NCI-H1092 treated with DMSO at 0.1 percent for 48 hours (cell line): ENCODE results near the gene TMEM8B.
"Not testable (repeated sequence)": the region's sequence is repeated elsewhere in the genome, so short reads cannot be mapped to it uniquely, and the experiment has no call there.

Experiments used
- DNase-seq: peaks from one replicate; lab custom pipeline; 2025; lab: John Stamatoyannopoulos, UW

TMEM8B gene

GRCh38 chr9:35864695-35865255 is 35.7 kb downstream of the TMEM8B start:
- no peak for DNase-seq

- no peak for DNase-seq
Measured at GRCh38 chr9:35867538-35867937, 38.5 kb downstream of the TMEM8B start.

- no peak for DNase-seq
Measured at GRCh38 chr9:35868933-35869332, 39.9 kb downstream of the TMEM8B start.

- no peak for DNase-seq
Measured at GRCh38 chr9:35869621-35870216, 40.7 kb downstream of the TMEM8B start.

GRCh38 chr9:35870351-35870923 is 41.4 kb downstream of the TMEM8B start, which contains the start of gene OR13J1:
OR13J1 (minus strand) TSS chr9:35870401; CDS start chr9:35870401, 0 bp downstream.
- no peak for DNase-seq

- DNase-seq, result no peak
Measured at GRCh38 chr9:35871545-35871944, 42.5 kb downstream of the TMEM8B start.

- DNase-seq, result no peak
Measured at GRCh38 chr9:35872505-35872904, 43.5 kb downstream of the TMEM8B start.

- DNase-seq, result peak; percentile 83
Measured at GRCh38 chr9:35882263-35882848, 53.3 kb downstream of the TMEM8B start.

- no peak for DNase-seq
Measured at GRCh38 chr9:35882996-35883395, 54.0 kb downstream of the TMEM8B start.

GRCh38 chr9:35884908-35885307 is 55.9 kb downstream of the TMEM8B start:
- not testable (repeated sequence) for DNase-seq

GRCh38 chr9:35891646-35892045 is 62.6 kb downstream of the TMEM8B start:
- DNase-seq, result no peak

GRCh38 chr9:35892051-35892450 is 63.0 kb downstream of the TMEM8B start:
- no peak for DNase-seq

GRCh38 chr9:35896570-35896969 is 67.5 kb downstream of the TMEM8B start:
- DNase-seq, result no peak

- DNase-seq, result not testable (repeated sequence)
Measured at GRCh38 chr9:35897376-35898099, 68.5 kb downstream of the TMEM8B start.

GRCh38 chr9:35898337-35898736 is 69.3 kb downstream of the TMEM8B start:
- no peak for DNase-seq

- DNase-seq, result no peak
Measured at GRCh38 chr9:35899021-35899420, 70.0 kb downstream of the TMEM8B start.

- peak; percentile 65 for DNase-seq
Measured at GRCh38 chr9:35903049-35903448, 74.0 kb downstream of the TMEM8B start.

GRCh38 chr9:35904338-35904737 is 75.3 kb downstream of the TMEM8B start:
- DNase-seq, result no peak

GRCh38 chr9:35905051-35905781 is 76.2 kb downstream of the TMEM8B start:
- DNase-seq, result no peak

GRCh38 chr9:35905912-35906679 is 77.1 kb downstream of the TMEM8B start, which contains the start of gene HRCT1:
HRCT1 (plus strand) TSS chr9:35906202; CDS start chr9:35906288, 86 bp downstream.
- DNase-seq, result peak; percentile 25
